ENCODE data around the gene LAGE3. TPM values are rescaled to one million over a fixed set of nuclear protein-coding genes. Genes with fewer than 3 reads are reported as not detected.

Gene LAGE3
- total and polyA plus RNA-seq, 4 donors: 10.3 to 32.0 (median 23.9) TPM

DNA sequence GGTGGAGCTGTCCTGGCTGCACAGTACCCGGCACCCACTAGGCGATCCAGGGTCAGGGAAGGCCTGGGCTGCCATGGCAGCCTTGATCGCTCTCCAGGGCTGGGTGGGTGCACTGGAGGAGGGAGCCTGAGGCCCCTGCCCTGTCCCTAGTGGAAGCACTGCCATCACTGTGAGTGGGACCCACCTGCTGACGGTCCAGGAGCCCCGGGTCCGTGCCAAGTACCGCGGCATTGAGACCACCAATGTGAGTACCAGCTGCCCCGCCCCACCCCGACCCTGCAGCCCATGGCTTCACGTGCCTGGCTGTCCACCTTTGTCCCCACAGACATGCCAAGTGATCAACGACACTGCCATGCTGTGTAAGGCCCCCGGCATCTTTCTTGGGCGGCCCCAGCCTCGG lies 12.2 kb downstream of the LAGE3 start:
- no peaks in the 10 kb centered on the region for H3K4me1 ChIP-seq (ENCODE audit: control insufficient read depth in 5 of 5, insufficient read depth in 5 of 5, low read length in 5 of 5)
- H3K4me3 ChIP-seq: no peak overlapping the region
- H3K27me3 ChIP-seq (ENCODE audit: control insufficient read depth in 3 of 3, insufficient read depth in 3 of 3, low read length in 2 of 3): no peaks in the 10 kb centered on the region
- TF ChIP-seq, protein P1, sequence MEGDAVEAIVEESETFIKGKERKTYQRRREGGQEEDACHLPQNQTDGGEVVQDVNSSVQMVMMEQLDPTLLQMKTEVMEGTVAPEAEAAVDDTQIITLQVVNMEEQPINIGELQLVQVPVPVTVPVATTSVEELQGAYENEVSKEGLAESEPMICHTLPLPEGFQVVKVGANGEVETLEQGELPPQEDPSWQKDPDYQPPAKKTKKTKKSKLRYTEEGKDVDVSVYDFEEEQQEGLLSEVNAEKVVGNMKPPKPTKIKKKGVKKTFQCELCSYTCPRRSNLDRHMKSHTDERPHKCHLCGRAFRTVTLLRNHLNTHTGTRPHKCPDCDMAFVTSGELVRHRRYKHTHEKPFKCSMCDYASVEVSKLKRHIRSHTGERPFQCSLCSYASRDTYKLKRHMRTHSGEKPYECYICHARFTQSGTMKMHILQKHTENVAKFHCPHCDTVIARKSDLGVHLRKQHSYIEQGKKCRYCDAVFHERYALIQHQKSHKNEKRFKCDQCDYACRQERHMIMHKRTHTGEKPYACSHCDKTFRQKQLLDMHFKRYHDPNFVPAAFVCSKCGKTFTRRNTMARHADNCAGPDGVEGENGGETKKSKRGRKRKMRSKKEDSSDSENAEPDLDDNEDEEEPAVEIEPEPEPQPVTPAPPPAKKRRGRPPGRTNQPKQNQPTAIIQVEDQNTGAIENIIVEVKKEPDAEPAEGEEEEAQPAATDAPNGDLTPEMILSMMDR (IDR thresholded peaks at IDR 0.05; ENCODE audit: control extremely low read depth, extremely low read depth): no peak
- H3K27ac ChIP-seq (ENCODE audit: low read depth in 1 of 2, low read length in 1 of 2): no peak overlapping the region
- H3K36me3 ChIP-seq (ENCODE audit: control insufficient read depth in 4 of 4, insufficient read depth in 4 of 4, low read length in 4 of 4): peaks cover 4 to 39% (median 10%) of the 10 kb centered on the region in 4 donors
- H3K9me3 ChIP-seq (ENCODE audit: control insufficient read depth in 4 of 4, insufficient read depth in 3 of 4, low read length in 3 of 4): peaks cover 0 to 7% (median 0%) of the 10 kb centered on the region in 4 donors
- H3K9ac ChIP-seq (ENCODE audit: insufficient read depth in 1 of 2, low read length in 2 of 2): no peak overlapping the region
- WGBS, 2 donors: 94 to 100% methylated on average over 7 to 15 of the region's 15 CpGs
- no peak for ATAC-seq (ENCODE audit: insufficient read depth, low FRiP score)
- no peak for DNase-seq

DNA sequence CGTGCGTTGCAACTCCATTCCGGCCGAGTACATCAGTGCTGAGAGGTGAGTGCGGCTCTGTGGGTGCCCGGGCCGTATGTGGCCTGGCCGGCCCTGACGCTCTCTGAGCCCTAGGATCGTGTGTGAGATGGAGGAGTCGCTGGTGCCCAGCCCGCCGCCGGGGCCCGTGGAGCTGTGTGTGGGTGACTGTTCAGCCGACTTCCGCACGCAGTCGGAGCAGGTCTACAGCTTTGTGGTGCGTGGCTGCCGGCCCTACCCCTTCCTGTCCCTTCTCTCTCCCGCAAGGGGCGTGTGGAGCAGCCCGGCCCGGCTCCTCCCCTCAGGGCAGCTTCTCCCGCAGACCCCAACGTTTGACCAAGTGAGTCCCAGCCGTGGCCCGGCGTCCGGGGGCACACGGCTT lies 13.0 kb downstream of the LAGE3 start:
- H3K4me1 ChIP-seq (ENCODE audit: control insufficient read depth in 5 of 5, insufficient read depth in 5 of 5, low read length in 5 of 5): no peaks in the 10 kb centered on the region
- DNase-seq: no peak
- no peak overlapping the region for H3K4me3 ChIP-seq
- no peaks in the 10 kb centered on the region for H3K27me3 ChIP-seq (ENCODE audit: control insufficient read depth in 3 of 3, insufficient read depth in 3 of 3, low read length in 2 of 3)
- peaks cover 0 to 7% (median 0%) of the 10 kb centered on the region in 4 donors for H3K9me3 ChIP-seq (ENCODE audit: control insufficient read depth in 4 of 4, insufficient read depth in 3 of 4, low read length in 3 of 4)
- TF ChIP-seq, protein P1 (IDR thresholded peaks at IDR 0.05; ENCODE audit: control extremely low read depth, extremely low read depth): no peak
- no peak for ATAC-seq (ENCODE audit: insufficient read depth, low FRiP score)
- no peak overlapping the region for H3K27ac ChIP-seq (ENCODE audit: low read depth in 1 of 2, low read length in 1 of 2)
- 93% methylated on average over 16 to 32 of the region's 32 CpGs for WGBS, 2 donors
- H3K36me3 ChIP-seq (ENCODE audit: control insufficient read depth in 4 of 4, insufficient read depth in 4 of 4, low read length in 4 of 4): peaks cover 2 to 32% (median 6%) of the 10 kb centered on the region in 4 donors
- H3K9ac ChIP-seq (ENCODE audit: insufficient read depth in 1 of 2, low read length in 2 of 2): no peak overlapping the region

DNA sequence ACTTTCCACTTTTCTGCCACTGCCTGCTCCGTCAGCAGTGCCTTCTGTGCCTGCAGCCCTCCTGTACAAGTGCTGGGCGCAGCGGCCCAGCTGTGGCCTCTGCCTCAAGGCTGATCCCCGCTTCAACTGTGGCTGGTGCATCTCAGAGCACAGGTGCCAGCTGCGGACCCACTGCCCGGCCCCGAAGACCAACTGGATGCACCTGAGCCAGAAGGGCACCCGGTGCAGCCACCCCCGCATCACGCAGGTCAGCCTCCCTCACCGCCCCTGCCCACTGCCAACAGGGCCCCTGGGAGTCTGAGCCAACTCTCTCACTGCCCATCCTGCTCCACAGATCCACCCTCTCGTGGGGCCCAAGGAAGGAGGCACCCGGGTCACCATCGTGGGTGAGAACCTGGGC lies 13.5 kb downstream of the LAGE3 start:
- DNase-seq: no peak

More for the DNA sequence above, 13.5 kb downstream of the LAGE3 start:
- Histone ChIP-seq H3K9ac (ENCODE audit: insufficient read depth in 1 of 2, low read length in 2 of 2) (no peak overlapping the region), H3K27ac (ENCODE audit: low read depth in 1 of 2, low read length in 1 of 2) (no peak overlapping the region), H3K27me3 (ENCODE audit: control insufficient read depth in 3 of 3, insufficient read depth in 3 of 3, low read length in 2 of 3) (no peaks in the 10 kb centered on the region), H3K4me1 (ENCODE audit: control insufficient read depth in 5 of 5, insufficient read depth in 5 of 5, low read length in 5 of 5) (no peaks in the 10 kb centered on the region), H3K4me3 (no peak overlapping the region), H3K9me3 (ENCODE audit: control insufficient read depth in 4 of 4, insufficient read depth in 3 of 4, low read length in 3 of 4) (peaks cover 0 to 7% (median 0%) of the 10 kb centered on the region in 4 donors), H3K36me3 (ENCODE audit: control insufficient read depth in 4 of 4, insufficient read depth in 4 of 4, low read length in 4 of 4) (peaks cover 2 to 30% (median 7%) of the 10 kb centered on the region in 4 donors)
- TF ChIP-seq, protein P1 (IDR thresholded peaks at IDR 0.05; ENCODE audit: control extremely low read depth, extremely low read depth): no peak
- 92 to 93% methylated on average over 9 to 14 of the region's 14 CpGs for WGBS, 2 donors
- ATAC-seq (ENCODE audit: insufficient read depth, low FRiP score): no peak

Data from lung (tissue), 12 donors.